ENCODE measurements around the gene LHX6.

LHX6 gene

DNA sequence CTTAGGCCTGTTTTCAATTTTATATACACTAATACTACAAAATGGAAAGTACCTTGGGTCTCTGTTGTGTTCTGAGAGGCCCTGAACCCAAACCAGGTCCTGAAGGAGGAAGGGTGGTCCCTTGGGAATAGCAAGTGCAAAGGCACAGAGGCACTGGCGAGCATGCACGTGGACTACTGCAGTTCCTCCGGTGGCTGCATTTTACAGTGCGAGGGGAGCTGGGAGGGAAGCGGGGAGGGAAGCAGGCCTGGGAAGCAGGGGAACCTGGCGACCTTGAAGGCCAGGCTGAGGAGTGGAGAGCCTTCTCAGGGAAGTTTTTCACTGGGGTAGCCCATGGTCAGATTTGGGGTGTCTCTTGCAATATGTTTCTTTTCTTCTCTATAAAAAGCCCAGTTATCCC is 35.1 kb downstream of the LHX6 start:
- no peak for DNase-seq (ENCODE audit: low read depth)
- TF ChIP-seq CTCF (conservative IDR thresholded peaks at IDR 0.05; ENCODE audit: control insufficient read depth, insufficient read depth, low read depth, low read length), result no peak
- H3K4me3 ChIP-seq (ENCODE audit: control insufficient read depth, low read depth, low read length), result no peak overlapping the region

- H3K4me3 ChIP-seq (ENCODE audit: control insufficient read depth, low read depth, low read length), result no peak overlapping the region
- no peak for TF ChIP-seq CTCF (conservative IDR thresholded peaks at IDR 0.05; ENCODE audit: control insufficient read depth, insufficient read depth, low read depth, low read length)
- DNase-seq (ENCODE audit: low read depth), result no peak
Observed at GRCh38 chr9:122192914-122193525, 35.7 kb downstream of the LHX6 start.

GRCh38 chr9:122192261-122192875 is 36.4 kb downstream of the LHX6 start:
- no peak for DNase-seq (ENCODE audit: low read depth)
- no peak overlapping the region for H3K4me3 ChIP-seq (ENCODE audit: control insufficient read depth, low read depth, low read length)
- TF ChIP-seq CTCF (conservative IDR thresholded peaks at IDR 0.05; ENCODE audit: control insufficient read depth, insufficient read depth, low read depth, low read length), result no peak

- no peak for DNase-seq (ENCODE audit: low read depth)
- H3K4me3 ChIP-seq (ENCODE audit: control insufficient read depth, low read depth, low read length), result no peak overlapping the region
- TF ChIP-seq CTCF (conservative IDR thresholded peaks at IDR 0.05; ENCODE audit: control insufficient read depth, insufficient read depth, low read depth, low read length), result no peak
Observed at GRCh38 chr9:122191584-122191983, 37.2 kb downstream of the LHX6 start.

DNA sequence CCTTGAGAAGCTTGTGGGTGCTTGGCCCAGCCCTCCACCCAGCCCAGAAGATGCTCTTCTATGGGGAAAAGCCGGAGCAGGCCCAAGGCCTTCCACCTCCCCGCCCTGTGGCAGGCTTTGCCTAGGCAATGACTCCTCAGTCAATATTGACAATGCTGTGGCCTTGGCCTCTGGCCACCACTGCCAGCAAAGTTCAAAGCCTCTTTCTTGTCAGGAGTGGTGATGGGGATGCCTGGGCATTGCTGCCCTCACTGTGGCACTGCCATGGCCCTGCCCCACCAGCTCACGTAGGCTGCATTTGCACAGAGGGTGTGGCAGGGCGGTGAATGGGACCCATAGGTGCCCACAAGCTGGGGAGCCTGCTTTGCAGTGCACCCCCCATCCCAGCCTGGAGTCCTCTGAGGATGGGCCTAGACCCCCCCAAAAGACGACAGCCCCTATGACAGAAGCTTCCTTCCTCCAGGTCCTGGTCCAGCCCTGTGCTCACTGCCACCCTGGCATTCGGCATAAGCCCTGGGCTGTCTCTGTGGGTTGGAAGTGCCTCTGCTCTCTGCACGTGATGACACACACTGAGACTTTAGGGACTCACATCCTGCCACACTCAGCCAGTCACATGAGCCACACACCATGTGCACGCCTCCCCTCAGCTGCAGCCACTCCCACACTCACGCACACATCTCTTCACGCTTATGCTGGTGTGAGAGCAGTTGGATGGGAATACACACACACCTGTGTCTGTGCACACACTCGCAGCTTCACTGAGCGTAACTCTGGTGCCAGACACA is 38.0 kb downstream of the LHX6 start:
- TF ChIP-seq CTCF (conservative IDR thresholded peaks at IDR 0.05; ENCODE audit: control insufficient read depth, insufficient read depth, low read depth, low read length), result no peak
- H3K4me3 ChIP-seq (ENCODE audit: control insufficient read depth, low read depth, low read length), result no peak overlapping the region
- no peak for DNase-seq (ENCODE audit: low read depth)

DNA sequence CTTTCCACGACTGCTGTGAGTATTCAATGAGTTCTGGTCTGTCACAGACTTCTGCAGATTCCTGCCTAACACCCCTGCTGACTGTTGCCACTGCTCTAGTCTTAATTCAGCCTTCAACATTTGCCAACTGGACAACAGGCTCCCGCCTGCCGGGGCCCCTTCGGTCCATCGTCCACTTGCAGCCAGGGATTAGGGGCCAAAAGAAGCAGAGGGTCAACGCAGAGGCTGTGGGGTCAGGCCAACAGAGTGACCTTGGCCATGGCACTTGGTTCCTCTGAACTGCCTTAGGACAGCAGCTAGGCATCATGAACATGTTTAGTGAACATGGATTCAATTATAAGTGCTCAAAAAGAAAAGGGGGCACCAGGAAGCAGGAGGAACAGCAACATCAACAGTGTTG is 40.4 kb downstream of the LHX6 start:
- DNase-seq (ENCODE audit: low read depth), result no peak
- H3K4me3 ChIP-seq (ENCODE audit: control insufficient read depth, low read depth, low read length), result no peak overlapping the region
- TF ChIP-seq CTCF (conservative IDR thresholded peaks at IDR 0.05; ENCODE audit: control insufficient read depth, insufficient read depth, low read depth, low read length), result no peak
